Endothelial cell (in vitro differentiated cells): ENCODE results near the gene PDE1A. TPM values are rescaled to one million over a fixed set of nuclear protein-coding genes. Genes with fewer than 3 reads are reported as not detected.

Source experiments
- DNase-seq: peaks from one replicate; pipeline ENCODE4 v3.0.0; 2021; ENCODE audit warnings: low spot score
- H3K27ac Mint-ChIP-seq: one replicate; pipeline ENCODE4 v1.8.0; 2021; ENCODE audit warnings: mixed read lengths, inconsistent platforms; ENCODE audit not compliant: unreplicated experiment
- H3K27me3 Mint-ChIP-seq: one replicate; pipeline ENCODE4 v1.8.0; 2021; ENCODE audit warnings: mild to moderate bottlenecking, moderate library complexity, mixed read lengths, inconsistent platforms; ENCODE audit not compliant: unreplicated experiment
- H3K36me3 Mint-ChIP-seq: one replicate; pipeline ENCODE4 v1.8.0; 2021; ENCODE audit warnings: mild to moderate bottlenecking, low read depth, mixed read lengths, inconsistent platforms; ENCODE audit not compliant: unreplicated experiment
- H3K4me1 Mint-ChIP-seq: one replicate; pipeline ENCODE4 v1.8.0; 2021; ENCODE audit warnings: mild to moderate bottlenecking, mixed read lengths, inconsistent platforms; ENCODE audit not compliant: unreplicated experiment
- H3K4me3 Mint-ChIP-seq: one replicate; pipeline ENCODE4 v1.8.0; 2021; ENCODE audit warnings: mild to moderate bottlenecking, mixed read lengths, inconsistent platforms; ENCODE audit not compliant: unreplicated experiment
- H3K9me3 Mint-ChIP-seq: one replicate; pipeline ENCODE4 v1.8.0; 2021; ENCODE audit warnings: mixed read lengths, inconsistent platforms; ENCODE audit not compliant: unreplicated experiment
- total RNA-seq: library from RNA; stranded (reverse); fragmentation: NEBNext Ultra II Directional; extraction: Animal tissue kit (Norgen Biotek cat#: 25700); gene quantifications from one replicate; pipeline ENCODE4 v1.2.1, GENCODE V29; 2021; ENCODE audit not compliant: unreplicated experiment
- TF ChIP-seq, protein P1 (sequence below): fragments of 200-600 bp; sonication (generic); IDR thresholded peaks from one replicate; pipeline ENCODE4 v1.5.0; 2021; ENCODE audit warnings: antibody characterized with exemption; ENCODE audit not compliant: unreplicated experiment

Gene PDE1A
- total RNA-seq, 1 donor from 2014 or later = 21.6 TPM

DNA sequence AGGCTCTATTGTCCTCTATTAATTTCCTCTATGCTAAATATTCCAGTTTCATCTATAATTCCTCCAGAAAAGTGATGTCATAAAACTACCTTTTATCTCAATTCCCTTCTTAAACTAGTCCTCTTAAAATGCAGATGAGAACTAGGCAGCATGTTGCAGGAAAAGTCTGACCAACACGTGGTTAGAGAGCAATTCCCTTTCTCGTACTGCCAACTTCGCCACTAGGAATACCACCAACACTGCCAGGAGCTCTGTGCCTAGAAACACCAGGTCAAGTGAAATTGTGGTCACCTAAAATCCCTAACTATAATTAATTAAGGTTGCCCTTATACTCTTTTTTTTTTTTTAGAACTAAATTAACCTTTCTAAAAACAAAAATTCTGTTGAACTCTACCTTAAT lies 313.5 kb downstream of the PDE1A start:
- no peak for DNase-seq
- TF ChIP-seq, protein P1, sequence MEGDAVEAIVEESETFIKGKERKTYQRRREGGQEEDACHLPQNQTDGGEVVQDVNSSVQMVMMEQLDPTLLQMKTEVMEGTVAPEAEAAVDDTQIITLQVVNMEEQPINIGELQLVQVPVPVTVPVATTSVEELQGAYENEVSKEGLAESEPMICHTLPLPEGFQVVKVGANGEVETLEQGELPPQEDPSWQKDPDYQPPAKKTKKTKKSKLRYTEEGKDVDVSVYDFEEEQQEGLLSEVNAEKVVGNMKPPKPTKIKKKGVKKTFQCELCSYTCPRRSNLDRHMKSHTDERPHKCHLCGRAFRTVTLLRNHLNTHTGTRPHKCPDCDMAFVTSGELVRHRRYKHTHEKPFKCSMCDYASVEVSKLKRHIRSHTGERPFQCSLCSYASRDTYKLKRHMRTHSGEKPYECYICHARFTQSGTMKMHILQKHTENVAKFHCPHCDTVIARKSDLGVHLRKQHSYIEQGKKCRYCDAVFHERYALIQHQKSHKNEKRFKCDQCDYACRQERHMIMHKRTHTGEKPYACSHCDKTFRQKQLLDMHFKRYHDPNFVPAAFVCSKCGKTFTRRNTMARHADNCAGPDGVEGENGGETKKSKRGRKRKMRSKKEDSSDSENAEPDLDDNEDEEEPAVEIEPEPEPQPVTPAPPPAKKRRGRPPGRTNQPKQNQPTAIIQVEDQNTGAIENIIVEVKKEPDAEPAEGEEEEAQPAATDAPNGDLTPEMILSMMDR = no peak
- no peak overlapping the region for H3K4me3 Mint-ChIP-seq
- H3K27me3 Mint-ChIP-seq = peaks cover 1% of the 10 kb centered on the region
- H3K9me3 Mint-ChIP-seq = no peaks in the 10 kb centered on the region
- H3K27ac Mint-ChIP-seq = no peak overlapping the region
- H3K4me1 Mint-ChIP-seq = no peaks in the 10 kb centered on the region
- H3K36me3 Mint-ChIP-seq = no peaks in the 10 kb centered on the region

DNA sequence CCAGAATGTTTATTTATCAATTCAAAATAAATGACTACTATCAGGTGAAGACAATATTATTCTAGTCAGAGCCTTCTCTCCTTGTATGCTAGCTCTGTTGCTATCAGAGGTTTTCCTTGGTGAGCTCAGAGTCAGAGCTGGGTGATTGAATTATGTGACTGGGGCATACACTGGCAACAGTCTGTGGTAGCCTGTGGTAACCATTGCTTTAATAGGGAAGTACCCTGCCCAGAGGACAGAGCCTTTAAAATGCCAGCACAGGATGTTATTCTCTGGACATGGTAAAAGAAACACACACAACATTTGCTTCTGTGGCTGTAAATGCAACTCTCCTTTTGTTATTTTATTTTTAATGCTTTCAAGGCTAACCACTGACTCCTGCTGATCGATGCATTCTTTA lies 316.5 kb downstream of the PDE1A start:
- peaks cover 1% of the 10 kb centered on the region for H3K27me3 Mint-ChIP-seq
- H3K9me3 Mint-ChIP-seq = no peaks in the 10 kb centered on the region
- no peaks in the 10 kb centered on the region for H3K36me3 Mint-ChIP-seq
- H3K4me1 Mint-ChIP-seq = no peaks in the 10 kb centered on the region
- H3K4me3 Mint-ChIP-seq = no peak overlapping the region
- no peak for DNase-seq
- TF ChIP-seq, protein P1 = no peak
- H3K27ac Mint-ChIP-seq = no peak overlapping the region

DNA sequence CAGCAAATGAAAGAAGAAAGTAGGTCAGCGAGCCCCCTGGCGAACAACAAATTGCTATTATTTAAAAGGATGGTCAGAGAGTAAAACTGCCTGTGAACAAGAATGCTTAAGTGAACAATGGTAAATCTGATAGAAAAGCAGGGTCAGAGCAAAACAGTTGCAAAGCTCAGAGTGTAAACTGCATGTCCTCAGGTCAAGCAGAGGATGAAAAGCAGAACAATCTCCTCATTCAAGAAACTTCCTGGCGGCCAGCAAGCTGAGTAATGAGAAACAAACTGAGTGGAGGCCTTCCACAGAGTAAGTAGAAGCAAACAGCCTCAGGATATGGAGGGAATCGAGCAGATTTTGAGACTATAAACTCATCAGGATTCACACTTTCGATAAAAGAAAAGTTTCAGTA lies 323.3 kb downstream of the PDE1A start:
- H3K27me3 Mint-ChIP-seq = no peaks in the 10 kb centered on the region
- H3K4me1 Mint-ChIP-seq = peaks cover 6% of the 10 kb centered on the region
- H3K9me3 Mint-ChIP-seq = no peaks in the 10 kb centered on the region
- TF ChIP-seq, protein P1 = no peak
- H3K27ac Mint-ChIP-seq = peak overlapping the region; percentile 19
- H3K36me3 Mint-ChIP-seq = no peaks in the 10 kb centered on the region
- no peak for DNase-seq
- no peak overlapping the region for H3K4me3 Mint-ChIP-seq

DNA sequence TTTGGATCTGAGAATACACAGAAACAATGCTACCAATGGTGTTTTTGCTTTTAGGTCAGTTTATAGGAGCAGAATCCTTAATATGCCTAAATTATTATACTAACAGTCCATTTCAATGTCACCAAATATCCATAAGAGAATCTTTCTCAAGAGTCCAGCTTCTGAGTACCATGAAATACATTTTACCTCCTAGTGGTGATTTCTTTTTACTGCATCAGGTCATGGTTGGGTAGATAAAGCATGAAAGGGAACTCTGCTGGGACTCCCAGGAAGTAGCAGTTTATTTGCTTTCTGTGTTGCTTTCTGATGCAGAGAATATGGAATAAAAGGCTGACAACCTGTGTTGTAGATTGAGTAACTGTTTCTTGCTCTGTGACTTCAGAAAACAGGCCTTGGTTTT lies 325.6 kb downstream of the PDE1A start:
- Mint-ChIP-seq H3K36me3 (no peaks in the 10 kb centered on the region), H3K9me3 (no peaks in the 10 kb centered on the region), H3K4me3 (no peak overlapping the region), H3K4me1 (peaks cover 6% of the 10 kb centered on the region), H3K27ac (no peak overlapping the region), H3K27me3 (no peaks in the 10 kb centered on the region)
- TF ChIP-seq, protein P1 = no peak
- DNase-seq = no peak

DNA sequence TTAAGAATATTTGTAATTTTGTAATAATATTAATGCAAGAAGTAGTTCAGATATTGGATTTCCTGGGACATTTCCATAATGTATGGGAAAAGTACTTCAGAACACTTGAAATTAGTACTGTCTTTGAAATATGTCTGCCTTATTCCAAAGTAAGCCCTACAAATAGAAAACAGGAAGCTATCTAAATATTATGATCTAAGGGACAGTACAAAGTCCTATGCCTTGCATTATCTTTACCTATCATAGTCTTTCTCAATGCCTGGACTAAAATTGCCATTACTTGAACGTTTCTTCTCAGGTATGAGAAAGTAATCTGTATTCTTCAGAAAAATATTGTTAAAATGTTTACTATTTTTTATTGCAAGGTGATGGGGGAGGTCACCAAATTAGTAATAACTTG lies 328.2 kb downstream of the PDE1A start:
- Mint-ChIP-seq H3K27me3 (no peaks in the 10 kb centered on the region), H3K4me1 (peaks cover 5% of the 10 kb centered on the region), H3K4me3 (no peak overlapping the region), H3K36me3 (no peaks in the 10 kb centered on the region), H3K27ac (no peak overlapping the region), H3K9me3 (no peaks in the 10 kb centered on the region)
- no peak for DNase-seq
- TF ChIP-seq, protein P1 = no peak
